Measurements from ENCODE around the gene MFSD6. TPM values are rescaled to one million over a fixed set of nuclear protein-coding genes. Genes with fewer than 3 reads are reported as not detected.

The MFSD6 gene
- total RNA-seq, 4 donors from 2014 or later: 40.4 to 184 (median 119) TPM

- no peaks in the 10 kb centered on the region for H3K9me3 ChIP-seq
- H3K4me3 ChIP-seq: no peak overlapping the region
- H3K4me1 ChIP-seq: no peaks in the 10 kb centered on the region
- H3K27ac ChIP-seq: no peak overlapping the region
- peak in 1 of 3 donors; percentile 55 for DNase-seq
- H3K27me3 ChIP-seq: no peaks in the 10 kb centered on the region
- TF ChIP-seq POLR2A (IDR thresholded peaks at IDR 0.05) (no peak), CTCF (IDR thresholded peaks at IDR 0.05) (peak; percentile 9 to 92 (median 70))
- no peaks in the 10 kb centered on the region for H3K36me3 ChIP-seq
Measured at GRCh38 chr2:190382851-190383250, 25.3 kb upstream of the MFSD6 start.

- TF ChIP-seq POLR2A (IDR thresholded peaks at IDR 0.05) (no peak), CTCF (IDR thresholded peaks at IDR 0.05) (no peak)
- Histone ChIP-seq H3K4me1 (no peaks in the 10 kb centered on the region), H3K27ac (no peak overlapping the region), H3K36me3 (no peaks in the 10 kb centered on the region), H3K4me3 (no peak overlapping the region), H3K9me3 (no peaks in the 10 kb centered on the region), H3K27me3 (no peaks in the 10 kb centered on the region)
- no peak for DNase-seq
Measured at GRCh38 chr2:190387422-190387821, 20.7 kb upstream of the MFSD6 start.

GRCh38 chr2:190396271-190396670 is 11.9 kb upstream of the MFSD6 start:
- Histone ChIP-seq H3K27me3 (no peaks in the 10 kb centered on the region), H3K4me1 (no peaks in the 10 kb centered on the region), H3K27ac (no peak overlapping the region), H3K36me3 (no peaks in the 10 kb centered on the region), H3K4me3 (no peak overlapping the region), H3K9me3 (no peaks in the 10 kb centered on the region)
- no peak for DNase-seq
- no peak for TF ChIP-seq POLR2A (IDR thresholded peaks at IDR 0.05)
- no peak for TF ChIP-seq CTCF (IDR thresholded peaks at IDR 0.05)

GRCh38 chr2:190402986-190403603 is 5.1 kb upstream of the MFSD6 start:
- TF ChIP-seq POLR2A (IDR thresholded peaks at IDR 0.05) (no peak), CTCF (IDR thresholded peaks at IDR 0.05) (no peak)
- Histone ChIP-seq H3K4me3 (no peak overlapping the region), H3K27ac (no peak overlapping the region), H3K27me3 (no peaks in the 10 kb centered on the region), H3K36me3 (no peaks in the 10 kb centered on the region), H3K4me1 (no peaks in the 10 kb centered on the region), H3K9me3 (no peaks in the 10 kb centered on the region)
- DNase-seq: no peak

GRCh38 chr2:190404487-190404886 is 3.7 kb upstream of the MFSD6 start:
- H3K4me3 ChIP-seq: no peak overlapping the region
- no peaks in the 10 kb centered on the region for H3K36me3 ChIP-seq
- H3K27ac ChIP-seq: no peak overlapping the region
- peaks cover 0 to 4% (median under 1%) of the 10 kb centered on the region in 4 donors for H3K4me1 ChIP-seq
- H3K9me3 ChIP-seq: no peaks in the 10 kb centered on the region
- no peaks in the 10 kb centered on the region for H3K27me3 ChIP-seq
- DNase-seq: no peak
- TF ChIP-seq POLR2A (IDR thresholded peaks at IDR 0.05): no peak

GRCh38 chr2:190405070-190405469 is 3.1 kb upstream of the MFSD6 start:
- H3K9me3 ChIP-seq: no peaks in the 10 kb centered on the region
- no peak for DNase-seq
- TF ChIP-seq POLR2A (IDR thresholded peaks at IDR 0.05) (no peak), CTCF (IDR thresholded peaks at IDR 0.05) (no peak)
- H3K4me3 ChIP-seq: no peak overlapping the region
- H3K27ac ChIP-seq: no peak overlapping the region
- H3K27me3 ChIP-seq: no peaks in the 10 kb centered on the region
- H3K36me3 ChIP-seq: no peaks in the 10 kb centered on the region
- H3K4me1 ChIP-seq: peaks cover 0 to 8% (median 4%) of the 10 kb centered on the region in 4 donors

All from Peyer's patch (tissue), 4 donors.